ENCODE measurements around the gene AARS2.

The AARS2 gene

DNA sequence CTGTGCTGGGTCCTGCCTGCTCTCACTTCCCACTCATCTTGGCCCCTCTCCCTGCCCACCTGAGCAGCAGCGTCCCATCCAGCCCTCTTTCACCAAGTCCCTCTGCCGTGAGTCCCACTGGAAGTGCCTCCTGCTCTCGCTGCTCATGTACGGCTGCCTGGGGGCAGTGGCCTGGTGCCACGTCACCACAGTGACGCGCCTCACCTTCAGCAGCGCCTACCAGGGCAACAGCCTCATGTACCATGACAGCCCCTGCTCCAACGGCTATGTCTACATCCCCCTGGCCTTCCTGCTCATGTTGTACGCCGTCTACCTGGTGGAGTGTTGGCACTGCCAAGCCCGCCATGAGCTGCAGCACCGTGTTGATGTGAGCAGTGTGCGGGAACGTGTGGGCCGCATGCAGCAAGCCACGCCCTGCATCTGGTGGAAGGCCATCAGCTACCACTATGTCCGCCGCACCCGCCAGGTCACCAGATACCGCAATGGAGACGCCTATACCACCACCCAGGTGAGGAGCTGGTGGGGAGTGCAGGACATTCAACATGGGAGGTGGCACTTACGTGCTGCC lies 40.1 kb downstream of the AARS2 start:
- DNase-seq, result no peak

DNA sequence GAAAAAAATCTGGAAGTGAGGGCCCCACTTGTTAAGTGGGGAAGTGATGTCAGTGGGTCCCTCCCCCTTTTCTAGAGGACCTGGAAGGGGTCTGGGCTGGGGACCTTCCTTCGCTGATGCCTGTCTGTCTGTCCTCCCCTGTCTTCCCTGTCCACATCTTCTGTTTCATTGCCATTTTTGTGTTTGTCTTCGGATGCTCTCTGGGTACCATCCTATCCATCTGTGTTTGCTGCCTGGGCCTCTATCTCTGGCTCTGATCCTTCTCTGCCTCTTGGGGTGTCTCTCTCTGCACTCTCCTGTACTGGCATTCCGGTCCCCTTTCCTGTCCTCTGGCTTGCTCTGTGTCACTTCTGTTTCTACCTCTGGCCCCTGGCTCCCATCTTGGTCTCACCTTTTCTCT lies 40.6 kb downstream of the AARS2 start:
- no peak for DNase-seq

DNA sequence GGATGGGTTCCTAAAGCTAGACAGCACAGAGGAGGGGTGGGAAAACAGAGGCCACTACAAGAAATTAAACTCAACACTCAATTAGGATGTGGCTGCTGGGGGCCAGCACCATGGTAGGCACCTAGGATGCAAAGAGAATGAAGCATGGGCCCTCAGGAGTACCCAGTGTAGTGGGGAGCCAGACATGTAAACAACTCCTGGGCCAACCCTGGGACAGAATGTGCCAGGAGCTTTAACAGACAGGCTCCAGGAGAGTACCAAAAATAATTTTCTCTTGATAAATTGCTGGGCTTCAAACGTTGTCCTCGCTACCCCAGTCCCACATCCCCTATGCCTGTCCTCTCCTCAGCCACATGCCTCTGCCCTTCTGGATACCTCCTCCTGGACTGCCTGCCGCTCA lies 41.2 kb downstream of the AARS2 start:
- DNase-seq, result no peak

DNA sequence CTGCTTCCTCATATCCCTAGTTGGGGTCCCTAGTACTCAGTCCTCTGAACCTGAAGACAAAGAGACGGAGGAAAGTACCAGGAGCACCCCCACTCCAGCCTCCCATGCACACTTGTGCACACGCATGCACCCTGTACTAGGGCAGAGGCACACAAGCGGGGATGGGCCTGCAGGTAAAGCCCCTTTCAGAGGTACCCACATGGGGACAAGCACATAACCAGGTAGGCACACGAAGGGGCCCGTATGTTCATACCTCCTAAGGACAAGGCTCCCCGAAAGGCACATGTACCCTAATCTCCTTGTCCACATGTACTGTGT lies 41.8 kb downstream of the AARS2 start:
- no peak for DNase-seq

DNA sequence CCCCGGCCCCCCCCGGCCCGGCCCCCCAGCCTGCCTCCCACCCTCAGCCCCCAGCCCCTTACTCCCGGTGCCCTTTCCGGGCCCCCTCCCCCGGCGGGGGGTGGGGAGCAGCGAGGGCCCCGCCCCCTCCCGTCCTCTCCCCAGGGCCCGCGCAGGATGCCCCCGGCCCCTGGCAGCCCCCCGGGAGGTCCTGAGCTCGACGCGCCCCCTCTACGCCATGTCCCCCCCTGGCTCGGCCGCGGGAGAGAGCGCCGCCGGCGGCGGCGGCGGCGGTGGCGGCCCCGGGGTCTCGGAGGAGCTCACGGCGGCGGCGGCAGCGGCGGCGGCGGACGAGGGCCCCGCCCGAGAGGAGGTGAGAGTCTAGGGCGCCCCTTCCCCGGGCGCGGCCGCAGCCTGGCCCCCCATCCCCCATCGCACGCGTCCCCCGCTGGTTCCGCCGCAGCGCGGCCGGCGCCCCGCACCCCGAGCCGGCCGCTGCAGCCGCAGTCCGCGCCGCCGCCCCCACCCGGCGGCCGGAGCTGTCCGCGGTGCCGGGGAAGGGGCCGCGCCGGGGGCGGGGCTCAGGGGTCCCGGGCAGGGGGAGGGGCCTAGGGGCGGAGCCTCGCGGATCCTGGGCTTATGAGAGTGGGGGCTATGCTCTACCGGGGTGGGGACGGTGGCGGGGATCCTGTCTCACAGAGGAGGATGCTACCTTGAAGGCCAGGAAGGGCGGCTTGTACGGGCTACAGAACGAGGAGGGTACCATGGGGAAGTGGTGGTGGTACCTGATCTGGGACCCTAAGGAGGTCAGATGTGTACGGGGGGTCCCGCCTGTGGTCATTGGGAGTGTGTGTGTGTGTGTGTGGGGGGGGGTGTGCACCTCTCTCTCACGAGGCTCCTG lies 42.4 kb downstream of the AARS2 start:
- DNase-seq, result no peak

DNA sequence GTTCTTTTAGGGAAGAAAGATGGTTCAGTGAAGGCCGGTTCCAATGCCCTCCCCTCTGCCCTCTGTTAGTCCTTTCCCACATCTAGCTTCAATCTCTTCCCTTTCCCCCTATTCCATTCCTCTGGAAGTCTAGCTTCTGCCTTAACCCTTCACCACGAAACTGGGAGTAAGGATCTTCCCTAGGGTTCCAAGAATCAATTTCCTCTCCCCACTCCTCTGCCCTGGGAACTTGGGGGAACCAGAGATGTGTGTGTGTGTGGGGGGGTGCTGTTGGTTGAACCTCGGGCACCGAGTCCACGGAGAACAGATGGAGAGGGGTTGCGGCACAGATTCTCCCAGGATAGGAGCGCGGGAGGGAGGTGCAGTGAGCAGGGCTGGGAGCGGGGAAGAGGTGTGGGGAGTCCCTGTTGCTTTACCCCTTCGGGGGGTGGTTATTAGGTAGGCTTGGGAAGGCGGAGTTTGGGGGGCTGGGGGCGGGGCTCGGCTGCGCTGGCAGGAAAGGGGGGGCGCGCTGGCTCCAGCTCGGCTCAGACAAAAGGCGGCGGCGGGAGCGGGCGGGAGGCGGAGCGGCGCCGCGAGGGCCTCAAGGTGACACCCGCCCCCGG lies 43.1 kb downstream of the AARS2 start, which contains the start of gene TMEM151B:
TMEM151B (plus strand) TSS at position 530 of the 605 bp plus-strand sequence. CDS start 293 bp downstream, outside the sequence.
- DNase-seq, result no peak

DNA sequence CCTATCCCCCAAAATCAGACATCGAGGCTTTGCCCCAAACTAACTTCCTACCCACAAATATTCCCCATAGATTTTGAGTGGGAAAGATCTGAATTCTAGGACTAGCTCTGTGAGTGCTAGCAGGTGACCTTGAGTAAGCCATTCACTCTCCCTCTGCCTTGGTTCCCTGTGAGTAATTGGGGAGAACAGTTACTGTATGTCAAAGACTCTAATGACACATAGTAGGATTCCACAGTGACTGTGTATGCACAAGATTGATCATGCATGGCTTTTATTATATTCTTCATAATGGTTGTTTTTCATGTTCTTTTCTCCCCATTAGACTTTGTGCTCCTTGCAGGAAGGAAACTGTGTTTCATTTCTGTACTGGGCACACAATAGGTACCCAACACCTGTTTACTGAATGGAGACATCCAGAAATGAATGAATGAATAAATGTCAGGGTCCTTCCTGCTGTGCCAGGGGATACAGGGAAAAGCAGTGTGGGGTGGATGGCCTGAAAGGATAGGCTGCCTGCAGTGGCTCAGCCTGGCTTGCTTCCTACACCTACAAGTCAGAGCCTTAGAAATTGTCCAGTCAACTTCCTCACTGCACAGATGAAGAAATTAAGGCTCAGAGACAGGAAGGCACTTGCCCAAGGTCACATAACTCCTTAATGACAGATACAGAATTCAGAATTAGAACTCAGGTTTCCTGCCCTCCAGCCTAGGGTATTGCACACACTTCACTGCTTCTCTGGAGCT lies 43.8 kb downstream of the AARS2 start:
- DNase-seq, result no peak

DNA sequence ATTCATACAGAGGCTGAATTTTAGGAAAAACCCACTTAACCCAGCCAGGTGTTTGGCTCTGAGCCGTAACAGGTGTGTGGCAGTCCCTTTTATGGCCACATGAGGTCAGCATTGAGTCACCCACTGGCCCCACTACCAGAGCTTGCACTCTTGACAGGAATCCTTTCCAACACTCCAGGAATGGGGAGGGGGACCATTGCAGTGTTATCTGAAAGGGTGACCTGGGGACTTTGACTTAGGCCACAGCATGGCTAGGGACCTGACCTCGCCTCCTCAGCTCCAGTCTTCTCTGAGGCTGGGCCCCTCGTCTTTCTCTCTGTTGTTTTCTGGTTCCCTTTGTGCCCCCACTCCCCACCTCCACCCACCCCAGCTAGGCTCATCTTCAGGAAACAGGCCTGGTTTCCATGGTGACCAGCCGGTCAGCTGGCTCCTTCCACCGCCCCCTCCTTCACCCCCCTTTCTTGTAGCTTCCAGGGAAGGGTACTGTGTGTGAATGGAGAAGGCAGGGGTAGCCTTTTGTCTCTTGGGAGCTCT lies 45.0 kb downstream of the AARS2 start:
- peak; percentile 21 for DNase-seq

DNA sequence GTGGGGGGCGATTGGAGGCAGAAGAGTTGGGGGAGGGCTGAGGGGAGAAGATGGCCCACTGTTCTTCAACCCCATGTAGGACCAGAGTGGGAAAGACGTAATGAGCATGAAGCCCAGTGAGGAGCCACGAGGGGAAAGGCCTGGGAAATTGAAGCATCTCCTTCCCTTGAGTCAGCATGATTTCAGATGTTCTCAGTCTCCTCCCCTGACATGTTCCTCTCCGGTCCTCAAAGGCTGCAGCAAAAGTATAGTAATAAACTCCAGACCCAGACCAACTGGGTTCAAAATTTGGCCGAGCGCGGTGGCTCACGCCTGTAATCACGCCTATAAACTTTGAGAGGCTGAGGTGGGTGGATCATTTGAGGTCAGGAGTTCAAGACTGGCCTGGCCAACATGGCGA lies 45.9 kb downstream of the AARS2 start:
- no peak for DNase-seq

DNA sequence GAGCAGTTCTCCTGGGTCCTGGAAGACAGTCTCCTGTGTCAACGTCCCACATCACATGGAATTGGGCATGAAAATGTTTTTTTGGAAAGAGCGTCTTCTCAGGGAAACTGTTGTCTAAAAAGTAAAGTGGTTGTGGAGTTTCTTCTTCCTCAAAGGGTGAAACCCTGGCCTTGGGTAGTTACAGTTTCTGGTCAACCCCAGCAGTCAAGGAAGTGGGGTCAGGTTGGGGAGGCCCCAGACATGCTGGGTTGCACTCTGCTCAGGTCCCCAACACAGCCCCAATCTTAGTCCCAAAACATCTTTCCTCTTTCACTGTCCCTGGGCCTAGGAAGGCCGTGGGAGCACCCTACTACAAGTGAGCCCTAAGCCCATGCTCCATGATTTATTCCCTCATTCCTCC lies 46.8 kb downstream of the AARS2 start:
- no peak for DNase-seq

DNA sequence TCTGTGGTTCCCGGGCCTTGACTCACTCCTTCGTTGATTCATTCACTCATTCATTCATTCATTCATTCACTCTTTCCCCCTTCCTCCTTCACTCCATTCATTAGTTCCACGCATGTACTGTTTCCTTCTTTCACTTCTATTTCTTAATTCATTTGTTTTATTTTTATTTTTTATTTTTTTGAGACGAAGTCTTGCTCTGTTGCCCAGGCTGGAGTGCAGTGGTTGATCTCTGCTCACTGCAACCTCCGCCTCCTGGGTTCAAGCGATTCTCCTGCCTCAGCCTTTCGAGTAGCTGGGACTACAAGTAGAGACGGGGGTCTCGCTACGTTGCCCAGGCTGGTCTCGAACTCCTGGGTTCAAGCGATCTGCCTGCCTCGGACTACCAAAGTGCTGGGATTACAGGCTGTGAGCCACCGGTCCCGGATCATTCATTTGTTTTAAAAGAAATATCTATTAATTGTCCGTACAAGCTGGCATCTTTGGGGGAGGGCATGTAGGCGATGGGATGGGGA lies 47.4 kb downstream of the AARS2 start:
- DNase-seq, result no peak

DNA sequence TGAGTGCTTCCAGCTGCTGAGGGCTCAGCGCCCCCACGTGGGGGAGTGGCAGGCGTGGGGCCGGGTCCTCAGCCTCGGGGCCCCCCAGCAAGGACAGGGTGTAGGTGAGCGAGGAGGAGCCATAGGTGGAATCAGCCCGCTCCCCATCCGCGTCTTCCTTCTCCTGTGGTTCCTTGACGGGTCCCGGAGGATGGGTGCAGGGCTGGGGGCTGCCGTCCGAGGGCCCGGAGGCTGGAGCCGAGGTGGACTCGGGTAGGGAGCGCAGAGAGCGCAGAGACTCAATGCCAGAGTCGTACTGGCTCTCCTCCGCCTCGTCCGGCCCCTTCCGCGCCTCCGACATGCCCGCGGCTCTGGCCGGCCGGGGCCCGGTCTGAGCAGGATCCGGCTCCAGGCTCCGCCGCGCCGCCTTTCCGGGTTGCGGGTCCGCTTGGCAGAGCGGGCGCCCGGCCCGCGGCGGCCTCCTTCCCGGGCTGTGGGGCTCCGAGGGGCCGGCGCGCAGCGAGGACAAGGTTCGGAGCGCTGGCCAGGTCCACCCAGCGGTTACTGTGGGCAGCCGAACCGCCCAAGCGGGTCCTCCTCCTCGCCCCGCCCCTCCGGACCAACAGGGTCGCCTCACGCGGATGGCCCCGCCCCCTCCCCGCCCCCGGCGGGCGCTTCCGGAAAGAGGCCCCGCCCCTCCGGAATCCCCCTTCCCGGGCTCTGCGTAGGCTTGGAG lies 48.0 kb downstream of the AARS2 start, which contains the start of gene NFKBIE:
NFKBIE (minus strand) TSS at position 545 of the 715 bp plus-strand sequence; CDS start at position 340, 205 bp downstream.
- DNase-seq, result peak; percentile 80

DNA sequence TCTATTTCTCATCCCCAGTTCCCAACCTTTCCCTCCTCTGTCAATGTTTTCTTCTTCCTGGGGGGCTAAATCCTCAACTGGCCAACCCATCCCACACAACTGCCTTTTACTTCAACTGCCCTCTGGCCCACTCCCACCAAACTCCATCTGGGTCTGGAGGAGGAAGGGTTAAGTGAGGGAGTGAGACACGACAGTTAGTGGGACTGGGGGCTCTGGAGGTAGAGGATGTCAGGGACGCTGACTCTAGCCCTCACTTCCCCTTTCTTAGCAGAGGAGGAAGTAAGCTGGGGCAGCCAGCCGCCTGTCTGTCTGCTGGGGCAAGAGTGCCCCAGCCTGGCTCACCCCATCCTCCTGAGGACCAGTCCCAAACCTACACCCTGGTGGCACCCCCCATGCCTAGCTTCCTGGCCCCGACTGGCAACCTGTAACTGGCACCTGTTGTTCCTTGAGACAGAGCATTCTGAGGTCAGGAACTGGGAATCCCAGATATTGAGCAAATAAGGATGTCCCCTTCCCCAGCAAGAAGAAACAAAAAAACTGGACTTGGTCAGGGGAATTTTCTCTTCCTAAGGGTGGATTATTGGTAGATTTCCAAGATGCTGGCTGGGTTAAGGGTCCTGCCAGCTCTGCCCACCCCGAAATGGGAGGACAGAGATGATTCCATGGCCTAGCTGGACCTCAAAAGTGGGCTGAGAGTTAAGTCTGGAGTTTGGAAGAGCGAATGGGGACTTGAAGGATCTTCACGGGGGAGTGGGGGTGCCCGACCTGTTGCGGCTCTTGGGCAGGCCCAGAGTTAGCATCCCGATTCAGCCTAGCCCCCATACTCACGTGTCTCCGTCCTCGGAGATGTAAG lies 48.8 kb downstream of the AARS2 start:
- DNase-seq, result no peak

DNA sequence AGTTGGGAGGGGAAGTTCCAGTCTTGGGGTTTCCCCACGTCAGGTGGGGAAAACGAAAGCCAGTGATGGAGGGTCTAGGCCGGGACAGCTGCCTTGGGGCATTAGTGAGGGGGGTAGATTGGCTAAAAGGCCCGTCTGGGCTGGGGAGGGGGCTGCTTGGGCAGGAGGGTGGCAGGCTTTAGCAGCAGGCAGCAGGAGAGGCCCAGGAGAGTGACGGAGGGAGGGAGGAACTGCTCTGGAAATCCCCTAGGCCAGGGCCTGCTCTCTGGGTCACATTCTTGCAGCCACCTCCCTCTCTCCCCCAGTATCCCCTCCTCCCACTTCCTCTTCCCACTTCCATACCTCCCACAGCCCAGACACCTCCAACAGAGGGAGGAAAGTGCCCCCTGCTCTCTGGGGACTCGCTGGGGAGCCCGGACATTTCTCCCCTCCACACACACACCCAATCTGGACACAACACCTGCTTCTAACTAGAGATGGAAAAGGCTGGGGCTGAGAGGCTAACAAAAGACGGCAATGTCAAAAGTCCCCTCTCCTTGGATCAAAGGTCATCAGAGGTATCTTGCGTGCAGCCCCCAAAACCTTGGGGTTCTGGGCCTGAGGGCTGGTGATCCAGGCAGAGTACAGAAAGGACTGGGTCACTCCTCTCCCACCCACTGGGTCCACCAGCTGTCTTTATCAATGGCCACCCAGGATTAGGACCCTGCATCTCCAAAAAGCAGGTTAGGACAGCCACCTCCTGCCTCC lies 49.6 kb downstream of the AARS2 start:
- no peak for DNase-seq

DNA sequence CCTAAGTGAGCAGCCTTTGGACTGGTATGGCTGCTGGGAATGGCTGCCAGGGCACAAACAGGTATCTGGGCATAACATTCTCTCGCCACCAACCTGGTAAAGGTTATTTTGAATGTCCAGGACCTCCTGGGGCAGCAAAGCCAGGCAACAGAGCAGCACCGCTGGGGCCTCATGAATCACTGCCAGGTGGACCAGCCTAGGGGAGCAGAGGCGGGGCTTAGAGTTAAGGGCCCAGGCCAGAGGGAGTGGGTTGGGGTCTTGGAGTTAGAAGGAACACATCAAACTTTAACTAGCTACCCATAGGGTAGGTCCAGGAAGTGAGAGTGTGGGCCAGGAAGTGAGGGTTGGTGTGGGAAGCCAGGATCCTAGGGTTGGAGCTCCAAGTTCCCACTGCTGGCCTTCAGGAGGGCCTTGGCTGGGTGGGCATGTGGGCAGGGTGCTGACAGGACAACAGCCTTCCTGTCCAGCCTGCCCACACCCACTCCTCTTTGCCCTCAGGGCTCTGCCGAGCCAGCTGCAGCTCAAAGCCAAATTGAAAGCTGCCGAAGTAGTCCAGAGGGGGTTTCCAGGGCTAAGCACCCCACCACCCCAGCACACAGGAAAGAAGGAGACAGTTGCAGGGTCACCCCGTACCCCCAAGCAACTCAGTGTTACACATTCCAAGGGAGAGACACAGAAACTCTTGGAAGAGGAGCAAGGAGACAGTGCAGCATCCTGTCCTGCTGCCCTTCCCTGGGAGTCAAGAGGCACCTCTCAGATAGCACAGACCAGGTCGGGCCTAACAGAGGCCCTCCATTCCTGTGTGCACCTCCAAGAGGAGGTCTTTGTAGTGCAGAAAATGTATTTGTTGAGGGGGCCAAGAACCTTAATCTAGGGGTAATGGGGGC lies 50.4 kb downstream of the AARS2 start:
- DNase-seq, result no peak

DNA sequence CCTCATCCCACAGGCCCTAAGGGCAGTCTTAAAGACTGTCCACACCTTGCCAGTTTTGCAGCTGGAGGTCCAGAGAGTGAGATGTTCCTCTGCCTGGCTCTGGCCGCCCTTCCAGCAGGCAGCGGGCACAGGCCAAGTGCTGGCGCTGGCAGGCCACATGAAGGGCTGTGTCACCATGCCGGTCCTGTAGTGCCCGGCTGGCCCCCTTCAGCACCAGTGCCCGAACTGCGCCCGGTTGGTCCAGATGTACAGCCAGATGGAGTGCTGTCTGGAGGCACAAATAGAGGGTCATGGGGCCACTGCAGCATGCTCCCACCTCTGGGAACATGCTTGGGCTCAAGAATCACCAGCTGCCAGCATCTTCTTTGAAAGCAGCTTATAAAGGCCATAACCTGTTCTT lies 51.6 kb downstream of the AARS2 start:
- no peak for DNase-seq

DNA sequence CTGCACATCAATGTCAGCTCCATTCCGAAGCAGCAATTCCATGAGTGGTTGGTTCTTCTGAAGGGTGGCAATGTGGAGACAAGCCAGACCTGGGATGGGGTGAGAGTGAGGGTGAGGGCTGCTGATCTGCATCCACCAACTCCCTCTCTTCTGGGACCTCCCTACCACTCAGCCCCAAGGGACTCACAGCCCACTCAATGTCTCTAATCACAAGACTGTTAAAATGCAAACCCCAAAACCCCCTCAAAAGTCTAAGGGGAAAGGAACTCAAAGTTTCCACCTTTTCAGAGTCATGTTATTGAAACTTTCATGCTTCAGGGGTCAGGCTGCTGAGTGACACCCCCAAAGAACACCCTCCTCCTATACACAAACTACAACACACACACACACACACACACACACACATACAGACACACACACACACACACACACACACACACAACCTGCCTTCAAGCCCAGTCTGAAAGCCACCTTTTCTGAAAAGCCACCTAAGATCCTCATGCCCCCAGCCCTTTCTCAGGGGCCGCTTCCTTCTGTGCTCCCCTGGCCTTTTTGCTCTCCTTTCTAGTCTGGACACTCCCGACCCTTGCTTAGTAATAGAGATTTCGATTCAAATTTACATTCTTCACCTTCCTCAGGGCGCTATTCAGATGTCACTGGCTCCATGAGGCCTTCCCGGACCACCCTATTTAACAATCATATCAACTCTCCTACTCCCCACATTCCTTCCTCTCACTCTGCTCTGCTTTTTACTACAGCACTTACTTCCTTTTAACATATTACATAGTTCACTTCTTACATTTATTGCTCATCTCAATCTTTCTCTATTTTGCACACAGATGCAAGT lies 52.5 kb downstream of the AARS2 start:
- DNase-seq, result no peak

DNA sequence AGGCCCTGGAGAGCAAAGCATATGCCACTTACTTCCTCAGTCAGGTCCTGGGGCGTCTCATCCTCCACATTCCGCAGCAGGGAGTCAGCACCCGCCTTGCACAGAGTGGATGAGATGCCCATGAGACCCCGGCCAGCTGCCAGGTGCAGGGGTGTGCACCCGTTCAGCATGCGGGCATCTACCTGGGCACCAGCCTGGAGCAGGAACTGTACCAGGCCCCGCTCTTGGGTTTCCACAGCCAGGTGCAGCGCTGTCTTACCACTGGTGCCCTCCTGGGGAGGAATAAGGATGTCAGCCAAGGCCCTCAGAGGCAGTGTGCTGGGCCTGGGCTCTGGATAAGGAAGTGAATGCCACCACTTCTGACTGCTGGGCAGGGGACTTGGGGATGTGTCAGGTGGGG lies 53.1 kb downstream of the AARS2 start:
- DNase-seq, result no peak
